Mesendoderm (in vitro differentiated cells): ENCODE results near the gene SNX30.

Source experiments
- DNase-seq: peaks from one replicate; pipeline ENCODE4 v3.0.0; 2013
- H2AK5ac ChIP-seq: 2 replicates; pipeline ENCODE4 v1.6.1; 2013; ENCODE audit warnings: low read length, inconsistent platforms
- H2BK120ac ChIP-seq: 2 replicates; pipeline ENCODE4 v1.6.1; 2013; ENCODE audit warnings: low read depth, mild to moderate bottlenecking, low read length, moderate library complexity, mixed read lengths
- H2BK15ac ChIP-seq: replicated peaks from 2 replicates; pipeline ENCODE4 v1.6.1; 2013; ENCODE audit warnings: low read depth, mild to moderate bottlenecking, moderate library complexity
- H2BK5ac ChIP-seq: 2 replicates; pipeline ENCODE4 v1.6.1; 2013; ENCODE audit warnings: low read length, inconsistent platforms
- H3K18ac ChIP-seq: 2 replicates; pipeline ENCODE4 v1.6.1; 2013; ENCODE audit warnings: mild to moderate bottlenecking, low read length, mixed read lengths
- H3K23ac ChIP-seq: one replicate; pipeline ENCODE4 v1.6.1; 2013; ENCODE audit warnings: low read length
- H3K27ac ChIP-seq: 2 replicates; pipeline ENCODE4 v1.5.1; 2013; ENCODE audit warnings: low read depth, mild to moderate bottlenecking, inconsistent platforms, low read length, moderate library complexity
- H3K27me3 ChIP-seq: 2 replicates; pipeline ENCODE4 v1.6.1; 2013; ENCODE audit warnings: low read length, control low read depth, mild to moderate bottlenecking, inconsistent platforms; ENCODE audit not compliant: insufficient read depth, poor library complexity
- H3K36me3 ChIP-seq: 2 replicates; pipeline ENCODE4 v1.6.1; 2013; ENCODE audit warnings: low read length, inconsistent platforms; ENCODE audit not compliant: control insufficient read depth, insufficient read depth
- H3K4ac ChIP-seq: one replicate; pipeline ENCODE4 v1.6.1; 2013; ENCODE audit warnings: low read depth, mild to moderate bottlenecking, low read length, moderate library complexity
- H3K4me1 ChIP-seq: 2 replicates; pipeline ENCODE4 v1.6.1; 2013; ENCODE audit warnings: low read depth, low read length, inconsistent platforms; ENCODE audit not compliant: control insufficient read depth
- H3K4me2 ChIP-seq: 2 replicates; pipeline ENCODE4 v1.6.1; 2013; ENCODE audit warnings: low read length
- H3K4me3 ChIP-seq: 2 replicates; pipeline ENCODE4 v1.5.1; 2013; ENCODE audit warnings: mild to moderate bottlenecking, low read length
- H3K56ac ChIP-seq: one replicate; pipeline ENCODE4 v1.6.1; 2013; ENCODE audit warnings: low read length
- H3K79me1 ChIP-seq: 2 replicates; pipeline ENCODE4 v1.6.1; 2013; ENCODE audit warnings: low read length, inconsistent platforms
- H3K79me2 ChIP-seq: 2 replicates; pipeline ENCODE4 v1.6.1; 2013; ENCODE audit warnings: mild to moderate bottlenecking, low read length; ENCODE audit not compliant: control insufficient read depth, insufficient read depth
- H3K9ac ChIP-seq: 2 replicates; pipeline ENCODE4 v1.6.1; 2013; ENCODE audit warnings: low read length, inconsistent platforms
- H4K5ac ChIP-seq: one replicate; pipeline ENCODE4 v1.6.1; 2013; ENCODE audit warnings: low read length
- H4K8ac ChIP-seq: one replicate; pipeline ENCODE4 v1.6.1; 2013; ENCODE audit warnings: low read depth, mild to moderate bottlenecking, control low read depth, low read length, moderate library complexity
- WGBS: extraction: QIAGEN DNeasy Blood & Tissue Kit; methylation state at CpG from one replicate; pipeline ENCODE4 v1.1.7; 2013; ENCODE audit warnings: low lambda C conversion rate, missing lambda C conversion rate; ENCODE audit not compliant: insufficient coverage; ENCODE audit errors: extremely low coverage; 5-methylcytosine and 5-hydroxymethylcytosine counted together

SNX30 gene

GRCh38 chr9:112744177-112744576 is 6.4 kb upstream of the SNX30 start:
- Histone ChIP-seq H3K36me3 (no peaks in the 10 kb centered on the region), H4K5ac (no peak overlapping the region), H3K18ac (no peak overlapping the region), H3K79me1 (no peaks in the 10 kb centered on the region), H2BK5ac (no peak overlapping the region), H3K4ac (no peak overlapping the region), H2BK120ac (no peak overlapping the region), H3K4me3 (no peak overlapping the region), H3K56ac (no peak overlapping the region), H2BK15ac (no peak overlapping the region), H3K4me2 (no peak overlapping the region), H3K79me2 (no peaks in the 10 kb centered on the region), H3K4me1 (no peaks in the 10 kb centered on the region), H2AK5ac (no peak overlapping the region), H3K27ac (no peak overlapping the region), H3K9ac (no peak overlapping the region), H3K27me3 (no peaks in the 10 kb centered on the region), H4K8ac (no peak overlapping the region), H3K23ac (no peak overlapping the region)
- no CpG with 5 or more reads among the region's 4 CpGs for WGBS
- DNase-seq = no peak

DNA sequence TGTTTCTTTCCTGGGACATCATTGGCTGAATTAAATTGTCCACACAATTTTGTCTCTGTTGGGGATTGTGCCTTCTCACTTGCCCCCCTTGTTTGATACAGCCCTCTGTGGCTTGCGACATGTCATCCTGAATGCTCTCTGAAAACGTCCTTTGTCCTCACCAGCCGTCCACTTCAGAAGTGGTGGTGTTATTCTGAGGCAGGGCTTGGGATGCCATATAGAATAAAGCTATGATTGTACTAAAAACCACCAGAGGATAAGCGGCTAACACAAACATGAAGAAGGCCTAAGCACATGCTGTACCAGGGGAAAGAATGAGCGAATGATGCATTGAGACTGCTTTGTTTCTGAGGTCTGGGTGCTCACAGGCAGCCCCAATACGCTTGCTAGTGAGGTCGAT is 3.5 kb upstream of the SNX30 start:
- no peak overlapping the region for H2BK15ac ChIP-seq
- no peak for DNase-seq
- H3K4me1 ChIP-seq = peaks cover 6% of the 10 kb centered on the region
- H2BK5ac ChIP-seq = no peak overlapping the region
- H2BK120ac ChIP-seq = no peak overlapping the region
- no peak overlapping the region for H4K8ac ChIP-seq
- H3K4ac ChIP-seq = no peak overlapping the region
- H3K23ac ChIP-seq = no peak overlapping the region
- H2AK5ac ChIP-seq = no peak overlapping the region
- no peak overlapping the region for H3K4me3 ChIP-seq
- H4K5ac ChIP-seq = no peak overlapping the region
- H3K36me3 ChIP-seq = no peaks in the 10 kb centered on the region
- WGBS = no CpG with 5 or more reads among the region's 7 CpGs
- no peaks in the 10 kb centered on the region for H3K79me2 ChIP-seq
- H3K18ac ChIP-seq = no peak overlapping the region
- H3K4me2 ChIP-seq = no peak overlapping the region
- no peak overlapping the region for H3K56ac ChIP-seq
- H3K79me1 ChIP-seq = no peaks in the 10 kb centered on the region
- H3K27me3 ChIP-seq = no peaks in the 10 kb centered on the region
- no peak overlapping the region for H3K27ac ChIP-seq
- H3K9ac ChIP-seq = no peak overlapping the region

- peaks cover 16% of the 10 kb centered on the region for H3K4me1 ChIP-seq
- no peaks in the 10 kb centered on the region for H3K36me3 ChIP-seq
Observed at GRCh38 chr9:112750764-112751055, 150 bp downstream of the SNX30 start.

DNA sequence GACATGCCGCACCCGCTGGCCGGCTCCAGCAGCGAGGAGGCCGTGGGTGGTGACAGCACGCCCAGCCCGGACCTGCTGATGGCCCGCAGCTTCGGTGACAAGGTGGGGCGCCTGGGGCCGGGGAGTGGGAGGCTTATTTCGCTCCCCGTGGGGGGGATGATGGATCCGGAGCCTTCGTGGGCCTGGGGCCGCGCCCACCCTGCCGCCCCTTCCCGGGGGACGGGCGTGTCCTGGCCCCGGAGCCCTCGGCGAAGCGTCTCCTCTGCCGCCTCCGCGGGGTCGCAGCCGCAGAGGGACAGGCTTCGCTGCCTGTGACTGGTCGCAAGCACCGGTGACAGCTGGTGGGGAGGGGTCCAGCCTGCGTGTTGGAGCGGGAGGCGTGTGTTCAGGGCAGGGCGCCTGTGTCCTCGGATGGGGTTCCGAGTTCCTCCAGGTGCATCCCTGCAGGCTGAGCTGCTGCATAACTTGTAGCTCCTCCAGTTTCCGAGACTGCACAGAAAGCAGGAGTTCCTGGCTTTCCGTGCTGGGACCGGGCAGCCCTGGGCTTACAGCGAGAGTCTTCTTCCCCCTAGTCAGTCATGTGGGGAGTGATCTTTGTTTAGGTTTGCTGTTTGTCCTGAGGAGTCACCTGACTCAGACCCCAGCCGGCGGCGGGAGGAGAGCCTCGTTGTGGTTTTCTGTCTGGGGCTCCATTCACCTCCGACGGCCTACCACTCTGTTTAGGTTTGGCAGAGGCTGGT is 666 bp downstream of the SNX30 start:
- no CpG with 5 or more reads among the region's 49 CpGs for WGBS
- Histone ChIP-seq H3K36me3 (no peaks in the 10 kb centered on the region), H3K27ac (no peak overlapping the region), H3K79me2 (no peaks in the 10 kb centered on the region), H3K27me3 (no peaks in the 10 kb centered on the region), H4K8ac (no peak overlapping the region), H2BK5ac (no peak overlapping the region), H3K4ac (no peak overlapping the region), H3K23ac (peak overlapping the region; percentile 86), H2BK120ac (no peak overlapping the region), H3K79me1 (no peaks in the 10 kb centered on the region), H3K9ac (peak overlapping the region; percentile 69), H4K5ac (no peak overlapping the region), H3K18ac (peak overlapping the region; percentile 43), H3K4me1 (peaks cover 16% of the 10 kb centered on the region), H3K4me3 (peak overlapping the region; percentile 64), H3K56ac (peak overlapping the region; percentile 87), H3K4me2 (peak overlapping the region; percentile 88), H2BK15ac (no peak overlapping the region), H2AK5ac (no peak overlapping the region)
- DNase-seq = peak; percentile 86

More at GRCh38 chr9:112750764-112751055, 150 bp downstream of the SNX30 start:
- peak overlapping the region; percentile 43 for H3K18ac ChIP-seq
- H3K79me2 ChIP-seq = no peaks in the 10 kb centered on the region
- H3K4me2 ChIP-seq = peak overlapping the region; percentile 88
- H2BK5ac ChIP-seq = no peak overlapping the region
- H3K27ac ChIP-seq = no peak overlapping the region
- peak overlapping the region; percentile 87 for H3K56ac ChIP-seq
- no peaks in the 10 kb centered on the region for H3K79me1 ChIP-seq
- peak overlapping the region; percentile 64 for H3K4me3 ChIP-seq
- DNase-seq = no peak
- no peak overlapping the region for H2AK5ac ChIP-seq
- WGBS = no CpG with 5 or more reads among the region's 50 CpGs
- H3K23ac ChIP-seq = no peak overlapping the region
- peak overlapping the region; percentile 69 for H3K9ac ChIP-seq
- no peak overlapping the region for H2BK120ac ChIP-seq
- no peak overlapping the region for H3K4ac ChIP-seq
- no peak overlapping the region for H4K8ac ChIP-seq
- no peak overlapping the region for H2BK15ac ChIP-seq
- H3K27me3 ChIP-seq = no peaks in the 10 kb centered on the region
- no peak overlapping the region for H4K5ac ChIP-seq

DNA sequence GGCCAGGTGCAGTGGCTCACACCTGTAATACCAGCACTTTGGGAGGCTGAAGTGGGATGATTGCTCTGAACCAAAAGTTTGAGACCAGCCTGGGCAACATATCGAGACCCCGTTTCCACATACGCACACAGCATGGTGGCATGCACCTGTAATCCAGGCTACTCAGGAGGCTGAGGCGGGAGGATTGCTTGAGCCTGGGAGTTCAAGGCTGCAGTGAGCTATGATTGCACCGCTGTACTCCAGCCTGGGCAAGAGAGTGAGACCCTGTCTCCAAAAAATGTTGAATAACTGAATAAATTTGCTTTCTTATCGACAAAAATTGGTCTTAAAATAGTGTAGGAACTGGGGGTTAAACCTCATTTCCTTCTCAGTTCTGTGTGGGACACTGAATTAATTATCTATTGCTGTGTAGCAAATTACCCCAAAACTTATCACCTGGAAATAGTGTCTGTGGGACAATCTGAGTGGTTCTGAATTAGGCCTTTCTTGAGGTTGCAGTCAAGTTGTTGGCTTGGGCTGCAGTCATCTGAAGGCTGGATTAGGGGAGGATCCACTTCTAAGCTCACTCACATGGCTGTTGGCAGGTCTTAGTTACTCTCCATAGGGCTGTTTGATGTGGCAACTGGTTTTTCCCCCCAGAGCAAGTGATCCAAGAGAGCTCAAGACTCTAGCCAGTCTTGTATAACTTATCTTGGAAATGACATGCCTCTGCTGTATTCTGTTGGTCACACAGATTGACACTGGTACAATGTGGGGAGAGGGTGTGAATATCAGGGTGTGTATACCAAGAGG is 2.0 kb downstream of the SNX30 start:
- Histone ChIP-seq H3K4ac (no peak overlapping the region), H4K8ac (no peak overlapping the region), H3K18ac (no peak overlapping the region), H4K5ac (no peak overlapping the region), H3K23ac (no peak overlapping the region), H3K4me1 (peaks cover 16% of the 10 kb centered on the region), H2BK120ac (no peak overlapping the region), H3K4me3 (no peak overlapping the region), H3K27ac (no peak overlapping the region), H3K56ac (no peak overlapping the region), H3K9ac (no peak overlapping the region), H3K79me1 (no peaks in the 10 kb centered on the region), H3K27me3 (no peaks in the 10 kb centered on the region), H2BK5ac (no peak overlapping the region), H3K79me2 (no peaks in the 10 kb centered on the region), H3K4me2 (no peak overlapping the region), H2BK15ac (no peak overlapping the region), H3K36me3 (no peaks in the 10 kb centered on the region), H2AK5ac (no peak overlapping the region)
- no peak for DNase-seq
- WGBS = no CpG with 5 or more reads among the region's 6 CpGs
